GM12801 (cell line): ENCODE results near the gene MTA2.

Experiments
- TF ChIP-seq, protein P1 (sequence below): IDR thresholded peaks from one replicate; pipeline ENCODE4 v1.5.1; 2011; ENCODE audit warnings: control low read depth; ENCODE audit not compliant: insufficient read length; ENCODE audit errors: extremely low read depth

MTA2 gene

DNA sequence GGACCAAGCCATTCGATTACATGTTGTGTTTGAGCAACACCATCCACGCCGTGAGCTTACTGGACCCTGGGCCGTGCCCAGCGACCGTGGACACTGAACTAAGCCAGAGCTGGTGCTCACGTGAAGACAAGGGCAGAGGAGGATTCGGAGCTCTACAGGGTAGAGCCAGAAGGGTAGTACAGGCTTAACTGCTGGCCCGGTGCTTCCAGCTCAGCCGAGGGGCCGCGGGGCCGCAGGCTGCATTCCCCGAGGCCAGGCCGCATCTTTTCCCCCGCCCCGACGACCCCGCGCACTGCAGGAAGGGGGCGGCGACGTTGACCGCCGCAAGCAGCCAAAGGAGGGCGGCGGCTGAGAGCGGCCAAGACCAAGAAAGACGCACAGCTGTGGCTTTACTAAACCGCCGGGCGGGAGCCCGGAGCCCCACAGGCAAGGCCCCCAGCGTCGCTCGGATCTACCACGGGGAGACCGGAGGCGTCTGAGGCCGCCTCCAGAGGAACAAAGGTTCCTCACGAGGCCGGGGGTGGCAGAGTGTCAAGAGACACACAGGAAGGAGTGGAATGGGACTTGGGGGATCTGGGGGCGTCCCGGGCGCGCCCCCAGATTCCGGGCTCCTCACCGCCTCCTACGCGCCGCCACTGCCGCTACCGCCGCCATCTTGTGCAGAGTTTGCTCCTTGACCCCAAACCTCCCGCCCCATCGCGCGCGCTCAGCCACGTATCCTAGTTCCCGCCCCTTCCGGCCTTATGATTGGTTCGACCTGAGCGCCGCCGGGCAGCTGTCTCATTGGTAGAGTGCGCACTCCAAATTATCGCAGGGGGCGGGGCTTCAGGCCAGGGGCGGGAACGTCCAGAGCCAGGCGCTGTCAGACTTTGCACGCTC is 44.5 kb upstream of the MTA2 start, which contains the start of gene GANAB:
Gene GANAB, minus strand, starts transcription at position 668 of the 879 bp plus-strand sequence. Its CDS starts 14 bp downstream, at position 654.
- TF ChIP-seq, protein P1, sequence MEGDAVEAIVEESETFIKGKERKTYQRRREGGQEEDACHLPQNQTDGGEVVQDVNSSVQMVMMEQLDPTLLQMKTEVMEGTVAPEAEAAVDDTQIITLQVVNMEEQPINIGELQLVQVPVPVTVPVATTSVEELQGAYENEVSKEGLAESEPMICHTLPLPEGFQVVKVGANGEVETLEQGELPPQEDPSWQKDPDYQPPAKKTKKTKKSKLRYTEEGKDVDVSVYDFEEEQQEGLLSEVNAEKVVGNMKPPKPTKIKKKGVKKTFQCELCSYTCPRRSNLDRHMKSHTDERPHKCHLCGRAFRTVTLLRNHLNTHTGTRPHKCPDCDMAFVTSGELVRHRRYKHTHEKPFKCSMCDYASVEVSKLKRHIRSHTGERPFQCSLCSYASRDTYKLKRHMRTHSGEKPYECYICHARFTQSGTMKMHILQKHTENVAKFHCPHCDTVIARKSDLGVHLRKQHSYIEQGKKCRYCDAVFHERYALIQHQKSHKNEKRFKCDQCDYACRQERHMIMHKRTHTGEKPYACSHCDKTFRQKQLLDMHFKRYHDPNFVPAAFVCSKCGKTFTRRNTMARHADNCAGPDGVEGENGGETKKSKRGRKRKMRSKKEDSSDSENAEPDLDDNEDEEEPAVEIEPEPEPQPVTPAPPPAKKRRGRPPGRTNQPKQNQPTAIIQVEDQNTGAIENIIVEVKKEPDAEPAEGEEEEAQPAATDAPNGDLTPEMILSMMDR = no peak

DNA sequence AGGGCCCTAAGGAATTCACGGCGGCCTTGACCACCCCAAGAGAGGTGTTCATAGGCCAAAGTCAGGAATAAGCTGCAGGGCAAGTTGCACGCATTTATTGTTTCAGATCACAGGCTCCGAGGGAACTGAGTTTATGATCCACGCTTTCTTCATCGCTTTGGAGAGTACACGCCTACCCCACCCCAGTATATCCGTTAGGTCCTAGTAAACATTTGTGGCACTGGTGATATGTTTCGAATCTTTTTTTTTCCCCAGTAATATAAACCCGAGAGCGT is 43.9 kb upstream of the MTA2 start:
- TF ChIP-seq, protein P1 = no peak

DNA sequence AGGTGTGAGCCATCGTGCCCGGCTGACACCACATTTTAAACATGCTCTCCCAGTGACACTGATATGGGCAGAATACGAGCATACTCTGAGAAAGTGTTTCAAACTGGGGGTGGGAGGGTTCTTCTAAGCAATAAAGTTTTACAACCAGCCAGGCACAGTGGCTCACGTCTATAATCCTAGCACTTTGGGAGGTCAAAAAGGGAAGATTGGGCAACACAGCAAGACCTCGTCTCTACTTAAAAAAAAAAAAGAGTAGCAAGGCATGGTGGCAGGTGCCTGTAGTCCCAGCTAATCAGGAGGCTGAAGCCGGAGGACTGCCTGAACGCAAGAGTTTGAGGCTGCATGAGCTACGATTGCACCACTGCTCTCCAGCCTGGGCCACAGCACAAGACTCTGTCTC is 42.6 kb upstream of the MTA2 start:
- TF ChIP-seq, protein P1 = no peak

DNA sequence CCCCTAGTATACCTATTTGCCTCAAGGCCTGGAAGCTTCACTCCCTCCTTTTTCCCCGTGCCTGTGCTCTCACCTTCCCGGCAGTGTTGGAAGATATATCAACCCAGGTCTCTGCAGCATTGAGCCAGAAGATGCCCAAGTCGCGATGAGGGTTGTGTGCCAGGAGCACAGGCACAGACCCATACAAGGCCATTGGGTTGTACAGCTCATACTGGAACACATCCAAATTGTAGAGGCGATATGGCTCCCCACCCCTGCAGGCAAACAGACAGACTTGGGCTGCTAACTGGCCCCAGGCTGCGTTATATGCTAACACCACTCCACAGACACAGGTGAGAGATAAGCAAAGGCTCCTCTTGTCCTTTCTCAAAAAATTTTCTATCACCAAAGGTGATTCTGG is 30.8 kb upstream of the MTA2 start:
- TF ChIP-seq, protein P1 = no peak

DNA sequence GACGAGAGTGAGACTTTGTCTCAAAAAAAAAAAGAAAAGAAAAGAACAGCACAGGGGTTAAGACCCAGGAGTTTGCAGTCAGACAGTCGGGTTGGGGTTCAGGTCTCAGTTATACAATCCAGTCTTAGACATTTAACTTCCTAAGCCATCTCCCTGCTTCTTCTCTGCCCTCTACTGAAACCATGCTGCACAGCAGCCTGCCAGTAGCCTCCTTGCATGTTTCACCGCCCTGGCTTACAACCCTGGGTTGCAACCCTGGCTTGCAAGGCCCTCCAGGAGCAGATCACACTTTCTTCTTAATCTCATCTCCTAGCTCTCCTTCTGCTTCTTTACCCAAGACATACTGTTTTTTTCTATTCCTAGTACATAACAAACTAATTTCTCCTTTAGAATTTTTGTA is 26.0 kb upstream of the MTA2 start:
- TF ChIP-seq, protein P1 = no peak

DNA sequence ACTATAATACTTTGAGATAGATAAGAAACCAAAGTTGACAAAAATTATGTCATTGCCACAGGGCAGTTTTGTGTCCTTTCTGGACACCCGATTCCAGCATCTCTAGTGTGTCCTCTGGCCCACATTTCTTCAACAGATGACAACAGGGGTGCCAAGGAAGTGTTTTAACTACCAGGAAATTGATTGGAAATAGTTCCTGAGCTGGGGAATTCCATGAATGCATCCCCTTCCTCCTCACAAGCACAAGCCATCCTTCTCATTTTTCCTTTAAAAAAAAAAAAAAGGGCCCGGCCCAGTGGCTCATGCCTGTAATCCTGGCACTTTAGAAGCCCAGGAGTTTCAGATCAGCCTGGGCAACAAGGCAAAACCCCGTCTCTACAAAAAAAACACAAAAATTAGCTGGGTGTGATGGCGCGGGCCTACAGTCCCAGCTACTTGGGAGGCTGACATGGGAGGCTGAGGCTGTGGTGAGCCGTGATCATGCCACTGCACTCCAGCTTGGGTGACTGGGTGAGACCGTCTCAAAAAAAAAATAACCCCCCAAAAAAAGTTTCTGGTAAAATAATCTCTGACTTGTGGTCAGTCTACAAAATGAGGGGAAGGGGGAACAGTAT is 20.9 kb upstream of the MTA2 start:
- TF ChIP-seq, protein P1 = no peak

DNA sequence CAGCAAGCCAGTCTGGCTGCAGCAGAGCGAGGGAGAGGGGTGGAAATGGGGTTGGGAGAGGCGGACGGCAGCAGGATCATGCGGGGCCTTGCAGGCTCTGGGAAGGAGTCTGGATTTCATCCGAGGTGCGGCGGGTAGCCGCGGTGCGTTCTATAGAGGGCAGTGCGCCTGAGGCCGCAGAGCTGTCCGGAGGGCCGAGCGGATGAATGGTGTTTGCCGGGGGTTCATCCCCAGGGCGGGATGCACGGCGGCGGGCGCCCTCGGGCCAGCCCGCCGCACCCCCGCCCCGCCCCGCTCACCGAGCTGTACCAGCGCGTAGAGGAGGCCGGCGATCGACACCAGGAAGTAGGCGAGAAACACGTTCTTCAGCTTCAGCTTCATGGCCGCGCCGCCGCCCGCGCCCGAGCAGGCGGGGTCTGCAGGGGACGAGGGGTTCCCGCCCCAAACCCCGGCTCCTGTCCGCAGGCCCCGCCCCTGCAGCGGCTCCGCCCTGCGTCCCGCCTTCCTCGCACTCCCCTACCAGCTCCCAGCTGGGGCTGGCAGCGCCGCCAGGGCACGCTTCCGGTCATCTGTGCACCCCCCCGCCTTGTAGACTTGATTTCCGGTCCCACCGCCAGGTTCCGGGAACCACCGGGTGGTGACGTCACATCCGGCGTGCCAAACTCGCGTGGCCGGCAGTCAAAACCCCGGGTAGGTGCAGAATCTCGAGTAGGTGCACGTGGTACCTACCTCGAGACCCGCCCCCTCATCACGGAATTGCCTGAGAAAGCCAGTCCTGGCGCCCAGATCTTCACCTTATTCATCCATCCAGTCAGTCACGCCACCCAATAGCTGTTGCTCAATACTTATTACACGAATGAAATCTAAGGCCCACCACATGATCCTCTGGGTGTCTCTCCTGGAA is 20.2 kb upstream of the MTA2 start, which contains the start of gene B3GAT3:
Gene B3GAT3, minus strand, starts transcription at position 420 of the 904 bp plus-strand sequence. Its CDS starts 39 bp downstream, at position 381.
- TF ChIP-seq, protein P1 = no peak
